Endothelial cell of hepatic sinusoid (primary cell): ENCODE measurements around the gene STK25.

Experiments
- in situ Hi-C: cut with HindIII; loops from 2 replicates; pipeline ENCODE4 v1.10.0; 2017; ENCODE audit warnings: low sequenced_read_pairs

The STK25 gene

GRCh38 chr2:241508240-241509154 lies at the start of gene STK25:
TSS of gene STK25 (minus strand) at chr2:241508584. CDS start at chr2:241508035, 549 bp downstream.
- in situ Hi-C loops, result no loop called here

GRCh38 chr2:241556746-241557145 lies 48.4 kb upstream of the STK25 start:
- in situ Hi-C loops, result loop anchor here (5.0 kb wide), 1 partner anchor 44 kb away; no protein-coding TSS in a partner anchor

- in situ Hi-C loops, result loop anchor here (5.0 kb wide), 1 partner anchor 43 kb away; no protein-coding TSS in a partner anchor
These were observed 47.3 kb upstream of the STK25 start for GRCh38 chr2:241555711-241556110.

- in situ Hi-C loops, result loop anchor here (5.0 kb wide), 1 partner anchor 42 kb away; no protein-coding TSS in a partner anchor
These were observed 46.4 kb upstream of the STK25 start for GRCh38 chr2:241554610-241555322.

GRCh38 chr2:241553981-241554380 lies 45.6 kb upstream of the STK25 start:
- in situ Hi-C loops, result no loop called here

GRCh38 chr2:241553512-241553830 lies 45.1 kb upstream of the STK25 start:
- in situ Hi-C loops, result no loop called here

- in situ Hi-C loops, result no loop called here
These were observed 43.8 kb upstream of the STK25 start for GRCh38 chr2:241551998-241552737.

GRCh38 chr2:241551599-241551997 lies 43.2 kb upstream of the STK25 start:
- in situ Hi-C loops, result no loop called here

- in situ Hi-C loops, result no loop called here
These were observed 42.5 kb upstream of the STK25 start for GRCh38 chr2:241550616-241551580.

- in situ Hi-C loops, result no loop called here
These were observed 40.1 kb upstream of the STK25 start for GRCh38 chr2:241548451-241548835.

GRCh38 chr2:241547781-241548450 lies 39.5 kb upstream of the STK25 start:
- in situ Hi-C loops, result no loop called here

GRCh38 chr2:241546771-241547498 lies 38.6 kb upstream of the STK25 start:
- in situ Hi-C loops, result no loop called here

GRCh38 chr2:241545523-241546473 lies 37.4 kb upstream of the STK25 start:
- in situ Hi-C loops, result no loop called here

- in situ Hi-C loops, result no loop called here
These were observed 36.7 kb upstream of the STK25 start for GRCh38 chr2:241545106-241545505.

GRCh38 chr2:241542278-241542605 lies 33.9 kb upstream of the STK25 start:
- in situ Hi-C loops, result no loop called here

GRCh38 chr2:241541564-241542277 lies 33.3 kb upstream of the STK25 start:
- in situ Hi-C loops, result no loop called here
